ENCODE measurements around the gene NXPH1.

Gene NXPH1

DNA sequence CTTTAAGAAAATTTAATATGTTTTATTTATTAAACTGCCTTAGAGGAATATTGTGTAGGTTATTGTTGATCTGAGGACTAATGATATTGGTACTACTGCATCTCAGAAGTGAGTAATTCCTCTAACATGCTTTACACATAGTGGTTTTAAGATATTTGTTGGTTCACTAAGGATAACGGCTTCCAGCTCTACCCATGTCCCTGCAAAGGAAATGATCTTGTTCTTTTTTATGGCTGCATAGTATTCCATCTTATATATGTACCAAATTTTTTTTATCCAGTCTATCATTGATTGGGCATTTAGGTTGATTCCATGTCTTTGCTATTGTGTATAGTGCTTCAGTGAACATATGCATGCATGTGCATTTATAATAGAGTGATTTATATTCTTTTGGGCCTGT, 20.1 kb downstream of the NXPH1 start:
- Histone ChIP-seq H3K4me1 (ENCODE audit: control insufficient read depth in 1 of 2, insufficient read depth in 2 of 2, low read length in 2 of 2) (peaks cover 0 to 2% of the 10 kb centered on the region in 2 experiments), H2AFZ (ENCODE audit: insufficient read depth, low read length, poor library complexity) (no peak overlapping the region), H3K23ac (ENCODE audit: low read length) (no peak overlapping the region), H2BK12ac (ENCODE audit: low read length) (no peak overlapping the region), H4K12ac (ENCODE audit: low read depth, low read length) (no peak overlapping the region), H3K27ac (ENCODE audit: low read depth, low read length) (no peak overlapping the region), H3K4ac (ENCODE audit: low read depth, low read length) (no peak overlapping the region), H3K9ac (ENCODE audit: low read length) (no peak overlapping the region), H4K8ac (ENCODE audit: low read depth, low read length) (no peak overlapping the region), H3K18ac (ENCODE audit: low read length) (no peak overlapping the region), H3K27me3 (ENCODE audit: insufficient read depth, low read length) (no peaks in the 10 kb centered on the region), H2AK5ac (ENCODE audit: low read length) (no peak overlapping the region), H3K79me2 (ENCODE audit: control insufficient read depth, insufficient read depth, low read length, poor library complexity) (no peaks in the 10 kb centered on the region), H2BK5ac (ENCODE audit: low read depth, low read length, poor library complexity) (no peak overlapping the region), H3K14ac (ENCODE audit: low read length) (no peak overlapping the region), H3K4me3 (ENCODE audit: low read depth, low read length) (no peak overlapping the region), H3K79me1 (ENCODE audit: low read length) (no peaks in the 10 kb centered on the region), H2BK120ac (ENCODE audit: insufficient read depth, low read length, poor library complexity) (no peak overlapping the region), H3K4me2 (ENCODE audit: low read length) (no peak overlapping the region), H3K36me3 (ENCODE audit: control insufficient read depth in 1 of 2, insufficient read depth in 2 of 2, low read length in 2 of 2) (no peaks in the 10 kb centered on the region), H4K91ac (ENCODE audit: low read depth, low read length) (no peak overlapping the region), H3K9me3 (ENCODE audit: insufficient read depth, low read depth, low read length) (no peaks in the 10 kb centered on the region)
- no CpG with 5 or more reads among the region's 1 CpG for WGBS (ENCODE audit: extremely low coverage, insufficient coverage, insufficient read length)
- no peak for DNase-seq

- no peak overlapping the region for H4K12ac ChIP-seq (ENCODE audit: low read depth, low read length)
- H3K9me3 ChIP-seq (ENCODE audit: insufficient read depth, low read depth, low read length) = no peaks in the 10 kb centered on the region
- no peaks in the 10 kb centered on the region for H3K36me3 ChIP-seq (ENCODE audit: control insufficient read depth in 1 of 2, insufficient read depth in 2 of 2, low read length in 2 of 2)
- no peak overlapping the region for H3K4ac ChIP-seq (ENCODE audit: low read depth, low read length)
- no peak overlapping the region for H4K8ac ChIP-seq (ENCODE audit: low read depth, low read length)
- H3K14ac ChIP-seq (ENCODE audit: low read length) = no peak overlapping the region
- WGBS (ENCODE audit: extremely low coverage, insufficient coverage, insufficient read length) = no CpG with 5 or more reads among the region's 2 CpGs
- no peak overlapping the region for H2BK12ac ChIP-seq (ENCODE audit: low read length)
- H2AK5ac ChIP-seq (ENCODE audit: low read length) = no peak overlapping the region
- H3K4me3 ChIP-seq (ENCODE audit: low read depth, low read length) = no peak overlapping the region
- no peak for DNase-seq
- H3K4me1 ChIP-seq (ENCODE audit: control insufficient read depth in 1 of 2, insufficient read depth in 2 of 2, low read length in 2 of 2) = peaks cover 0 to 2% of the 10 kb centered on the region in 2 experiments
- no peak overlapping the region for H3K9ac ChIP-seq (ENCODE audit: low read length)
- no peak overlapping the region for H4K91ac ChIP-seq (ENCODE audit: low read depth, low read length)
- H3K18ac ChIP-seq (ENCODE audit: low read length) = no peak overlapping the region
- no peak overlapping the region for H3K4me2 ChIP-seq (ENCODE audit: low read length)
- no peaks in the 10 kb centered on the region for H3K27me3 ChIP-seq (ENCODE audit: insufficient read depth, low read length)
- H3K23ac ChIP-seq (ENCODE audit: low read length) = no peak overlapping the region
- no peak overlapping the region for H3K27ac ChIP-seq (ENCODE audit: low read depth, low read length)
- H2AFZ ChIP-seq (ENCODE audit: insufficient read depth, low read length, poor library complexity) = no peak overlapping the region
- H3K79me1 ChIP-seq (ENCODE audit: low read length) = no peaks in the 10 kb centered on the region
- H2BK120ac ChIP-seq (ENCODE audit: insufficient read depth, low read length, poor library complexity) = no peak overlapping the region
- H3K79me2 ChIP-seq (ENCODE audit: control insufficient read depth, insufficient read depth, low read length, poor library complexity) = no peaks in the 10 kb centered on the region
- no peak overlapping the region for H2BK5ac ChIP-seq (ENCODE audit: low read depth, low read length, poor library complexity)
These were observed 22.0 kb downstream of the NXPH1 start for GRCh38 chr7:8455426-8455825.

GRCh38 chr7:8462309-8462708, 28.9 kb downstream of the NXPH1 start:
- Histone ChIP-seq H4K12ac (ENCODE audit: low read depth, low read length) (no peak overlapping the region), H2AFZ (ENCODE audit: insufficient read depth, low read length, poor library complexity) (no peak overlapping the region), H3K4me3 (ENCODE audit: low read depth, low read length) (no peak overlapping the region), H3K36me3 (ENCODE audit: control insufficient read depth in 1 of 2, insufficient read depth in 2 of 2, low read length in 2 of 2) (no peaks in the 10 kb centered on the region), H2BK12ac (ENCODE audit: low read length) (no peak overlapping the region), H3K18ac (ENCODE audit: low read length) (no peak overlapping the region), H3K27ac (ENCODE audit: low read depth, low read length) (no peak overlapping the region), H3K79me2 (ENCODE audit: control insufficient read depth, insufficient read depth, low read length, poor library complexity) (no peaks in the 10 kb centered on the region), H4K8ac (ENCODE audit: low read depth, low read length) (no peak overlapping the region), H3K23ac (ENCODE audit: low read length) (no peak overlapping the region), H2AK5ac (ENCODE audit: low read length) (no peak overlapping the region), H3K4me2 (ENCODE audit: low read length) (no peak overlapping the region), H3K79me1 (ENCODE audit: low read length) (no peaks in the 10 kb centered on the region), H2BK5ac (ENCODE audit: low read depth, low read length, poor library complexity) (no peak overlapping the region), H3K4ac (ENCODE audit: low read depth, low read length) (no peak overlapping the region), H3K14ac (ENCODE audit: low read length) (no peak overlapping the region), H3K9ac (ENCODE audit: low read length) (no peak overlapping the region), H2BK120ac (ENCODE audit: insufficient read depth, low read length, poor library complexity) (no peak overlapping the region), H3K9me3 (ENCODE audit: insufficient read depth, low read depth, low read length) (no peaks in the 10 kb centered on the region), H4K91ac (ENCODE audit: low read depth, low read length) (no peak overlapping the region), H3K27me3 (ENCODE audit: insufficient read depth, low read length) (no peaks in the 10 kb centered on the region), H3K4me1 (ENCODE audit: control insufficient read depth in 1 of 2, insufficient read depth in 2 of 2, low read length in 2 of 2) (no peaks in the 10 kb centered on the region)
- no peak for DNase-seq
- no CpG with 5 or more reads among the region's 2 CpGs for WGBS (ENCODE audit: extremely low coverage, insufficient coverage, insufficient read length)

DNA sequence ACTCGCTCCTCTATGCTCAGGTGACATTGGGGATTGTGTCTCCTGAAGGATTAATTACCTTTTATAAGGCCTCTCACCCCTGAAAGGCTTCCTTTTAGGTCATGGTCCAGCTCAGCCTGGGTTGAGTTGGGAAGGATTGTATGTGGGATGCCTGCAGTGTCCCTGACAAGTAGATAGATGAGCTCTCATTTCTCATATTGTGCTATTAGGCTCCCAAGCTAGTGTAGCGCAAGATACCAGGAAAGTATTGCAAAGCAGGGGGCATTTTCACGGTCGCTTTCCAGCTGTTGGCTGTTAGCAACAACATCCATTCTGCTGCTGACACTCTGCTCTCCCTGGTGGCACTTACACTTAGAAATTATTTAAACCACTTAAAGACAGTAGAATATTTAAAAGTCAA, 31.9 kb downstream of the NXPH1 start:
- DNase-seq = no peak
- Histone ChIP-seq H3K23ac (ENCODE audit: low read length) (no peak overlapping the region), H4K12ac (ENCODE audit: low read depth, low read length) (no peak overlapping the region), H2BK5ac (ENCODE audit: low read depth, low read length, poor library complexity) (no peak overlapping the region), H3K4me3 (ENCODE audit: low read depth, low read length) (no peak overlapping the region), H3K27ac (ENCODE audit: low read depth, low read length) (no peak overlapping the region), H2AFZ (ENCODE audit: insufficient read depth, low read length, poor library complexity) (no peak overlapping the region), H2BK120ac (ENCODE audit: insufficient read depth, low read length, poor library complexity) (no peak overlapping the region), H3K36me3 (ENCODE audit: control insufficient read depth in 1 of 2, insufficient read depth in 2 of 2, low read length in 2 of 2) (no peaks in the 10 kb centered on the region), H3K4me2 (ENCODE audit: low read length) (no peak overlapping the region), H4K8ac (ENCODE audit: low read depth, low read length) (no peak overlapping the region), H2AK5ac (ENCODE audit: low read length) (no peak overlapping the region), H3K79me2 (ENCODE audit: control insufficient read depth, insufficient read depth, low read length, poor library complexity) (no peaks in the 10 kb centered on the region), H3K9me3 (ENCODE audit: insufficient read depth, low read depth, low read length) (no peaks in the 10 kb centered on the region), H4K91ac (ENCODE audit: low read depth, low read length) (no peak overlapping the region), H3K18ac (ENCODE audit: low read length) (no peak overlapping the region), H2BK12ac (ENCODE audit: low read length) (no peak overlapping the region), H3K9ac (ENCODE audit: low read length) (no peak overlapping the region), H3K14ac (ENCODE audit: low read length) (no peak overlapping the region), H3K27me3 (ENCODE audit: insufficient read depth, low read length) (no peaks in the 10 kb centered on the region), H3K79me1 (ENCODE audit: low read length) (no peaks in the 10 kb centered on the region), H3K4ac (ENCODE audit: low read depth, low read length) (no peak overlapping the region), H3K4me1 (ENCODE audit: control insufficient read depth in 1 of 2, insufficient read depth in 2 of 2, low read length in 2 of 2) (no peaks in the 10 kb centered on the region)
- no CpG with 5 or more reads among the region's 4 CpGs for WGBS (ENCODE audit: extremely low coverage, insufficient coverage, insufficient read length)
